ENCODE results near the gene TRIM63.

Gene TRIM63

GRCh38 chr1:26014179-26014578, 53.3 kb downstream of the TRIM63 start:
- ATAC-seq, result no peak
- TF ChIP-seq ARNTL (CRISPR knock-in tag; IDR thresholded peaks at IDR 0.05; ENCODE audit: borderline replicate concordance, low read depth) (no peak), TOX (CRISPR knock-in tag; IDR thresholded peaks at IDR 0.05; ENCODE audit: borderline replicate concordance) (no peak), ZFP30 (CRISPR knock-in tag; IDR thresholded peaks at IDR 0.05) (no peak), PPARA (CRISPR knock-in tag; IDR thresholded peaks at IDR 0.05; ENCODE audit: borderline replicate concordance) (no peak), CREB5 (CRISPR knock-in tag; IDR thresholded peaks at IDR 0.05; ENCODE audit: low read depth) (no peak), RARB (CRISPR knock-in tag; IDR thresholded peaks at IDR 0.05) (no peak), ISL1 (CRISPR knock-in tag; IDR thresholded peaks at IDR 0.05) (no peak), ESRRG (CRISPR knock-in tag; IDR thresholded peaks at IDR 0.05) (no peak), OSR1 (CRISPR knock-in tag; IDR thresholded peaks at IDR 0.05) (no peak), POU6F1 (CRISPR knock-in tag; IDR thresholded peaks at IDR 0.05; ENCODE audit: borderline replicate concordance, low read depth) (no peak)
- TF ChIP-seq, protein P1, sequence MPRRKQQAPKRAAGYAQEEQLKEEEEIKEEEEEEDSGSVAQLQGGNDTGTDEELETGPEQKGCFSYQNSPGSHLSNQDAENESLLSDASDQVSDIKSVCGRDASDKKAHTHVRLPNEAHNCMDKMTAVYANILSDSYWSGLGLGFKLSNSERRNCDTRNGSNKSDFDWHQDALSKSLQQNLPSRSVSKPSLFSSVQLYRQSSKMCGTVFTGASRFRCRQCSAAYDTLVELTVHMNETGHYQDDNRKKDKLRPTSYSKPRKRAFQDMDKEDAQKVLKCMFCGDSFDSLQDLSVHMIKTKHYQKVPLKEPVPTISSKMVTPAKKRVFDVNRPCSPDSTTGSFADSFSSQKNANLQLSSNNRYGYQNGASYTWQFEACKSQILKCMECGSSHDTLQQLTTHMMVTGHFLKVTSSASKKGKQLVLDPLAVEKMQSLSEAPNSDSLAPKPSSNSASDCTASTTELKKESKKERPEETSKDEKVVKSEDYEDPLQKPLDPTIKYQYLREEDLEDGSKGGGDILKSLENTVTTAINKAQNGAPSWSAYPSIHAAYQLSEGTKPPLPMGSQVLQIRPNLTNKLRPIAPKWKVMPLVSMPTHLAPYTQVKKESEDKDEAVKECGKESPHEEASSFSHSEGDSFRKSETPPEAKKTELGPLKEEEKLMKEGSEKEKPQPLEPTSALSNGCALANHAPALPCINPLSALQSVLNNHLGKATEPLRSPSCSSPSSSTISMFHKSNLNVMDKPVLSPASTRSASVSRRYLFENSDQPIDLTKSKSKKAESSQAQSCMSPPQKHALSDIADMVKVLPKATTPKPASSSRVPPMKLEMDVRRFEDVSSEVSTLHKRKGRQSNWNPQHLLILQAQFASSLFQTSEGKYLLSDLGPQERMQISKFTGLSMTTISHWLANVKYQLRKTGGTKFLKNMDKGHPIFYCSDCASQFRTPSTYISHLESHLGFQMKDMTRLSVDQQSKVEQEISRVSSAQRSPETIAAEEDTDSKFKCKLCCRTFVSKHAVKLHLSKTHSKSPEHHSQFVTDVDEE (CRISPR knock-in tag; IDR thresholded peaks at IDR 0.05), result no peak

DNA sequence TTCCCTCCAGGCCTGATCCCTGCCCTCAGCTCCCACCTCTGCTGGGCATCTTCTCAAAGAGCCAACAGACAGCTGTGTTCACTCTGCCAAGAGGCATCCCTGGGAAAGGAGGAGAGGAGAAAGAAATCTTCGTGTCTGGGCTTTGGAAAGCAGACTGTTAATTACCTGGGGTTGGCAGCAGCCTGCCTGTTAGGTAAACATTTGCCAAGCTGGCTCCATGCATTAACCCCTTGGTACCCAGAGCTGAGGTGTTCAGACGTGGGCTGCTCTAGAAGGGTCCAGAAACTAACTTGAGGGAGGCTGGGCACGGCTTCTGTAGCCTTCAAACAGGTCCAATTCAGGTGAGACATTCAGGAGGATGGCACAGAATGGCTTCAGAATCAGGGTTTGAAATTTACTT, 54.6 kb downstream of the TRIM63 start:
- ATAC-seq, result no peak
- no peak for TF ChIP-seq ZNF70 (CRISPR knock-in tag; IDR thresholded peaks at IDR 0.05)
- no peak for TF ChIP-seq TCF4 (CRISPR knock-in tag; IDR thresholded peaks at IDR 0.05; ENCODE audit: borderline replicate concordance)
- TF ChIP-seq TOX (CRISPR knock-in tag; IDR thresholded peaks at IDR 0.05; ENCODE audit: borderline replicate concordance), result no peak
- TF ChIP-seq ZFP3 (CRISPR knock-in tag; IDR thresholded peaks at IDR 0.05), result no peak
- TF ChIP-seq POU6F1 (CRISPR knock-in tag; IDR thresholded peaks at IDR 0.05; ENCODE audit: borderline replicate concordance, low read depth), result no peak
- no peak for TF ChIP-seq CSDC2 (CRISPR knock-in tag; IDR thresholded peaks at IDR 0.05)
- TF ChIP-seq GLIS3 (CRISPR knock-in tag; IDR thresholded peaks at IDR 0.05), result no peak
- no peak for TF ChIP-seq CSRNP3 (CRISPR knock-in tag; IDR thresholded peaks at IDR 0.05)
- TF ChIP-seq ARNTL (CRISPR knock-in tag; IDR thresholded peaks at IDR 0.05; ENCODE audit: borderline replicate concordance, low read depth), result no peak
- no peak for TF ChIP-seq BACH2 (CRISPR knock-in tag; IDR thresholded peaks at IDR 0.05; ENCODE audit: borderline replicate concordance)
- TF ChIP-seq ZNF8 (CRISPR knock-in tag; IDR thresholded peaks at IDR 0.05), result no peak
- TF ChIP-seq SNAI2 (CRISPR knock-in tag; IDR thresholded peaks at IDR 0.05), result no peak
- TF ChIP-seq ESRRG (CRISPR knock-in tag; IDR thresholded peaks at IDR 0.05), result no peak
- TF ChIP-seq CREB5 (CRISPR knock-in tag; IDR thresholded peaks at IDR 0.05; ENCODE audit: low read depth), result no peak
- TF ChIP-seq ZFP30 (CRISPR knock-in tag; IDR thresholded peaks at IDR 0.05), result no peak
- TF ChIP-seq PATZ1 (CRISPR knock-in tag; IDR thresholded peaks at IDR 0.05; ENCODE audit: borderline replicate concordance), result no peak

Measured in SK-N-SH treated with all-trans-retinoic acid at 6 μM for 48 hours (cell line).